Urinary bladder (tissue), 4 donors: ENCODE measurements around the gene ANTXR1. TPM values are rescaled to one million over a fixed set of nuclear protein-coding genes. Genes with fewer than 3 reads are reported as not detected.

Experiments
- DNase-seq: peaks from one replicate; pipeline ENCODE4 v3.0.0-alpha.2; 2015; ENCODE audit errors: extremely low spot score
- H3K27ac ChIP-seq: one replicate; pipeline ENCODE4 v1.5.1; 2013; ENCODE audit warnings: low read depth, mild to moderate bottlenecking, moderate library complexity
- H3K36me3 ChIP-seq: one replicate; pipeline ENCODE4 v1.6.1; 2013; ENCODE audit warnings: mild to moderate bottlenecking, moderate library complexity; ENCODE audit not compliant: insufficient read depth
- H3K4me1 ChIP-seq: one replicate; pipeline ENCODE4 v1.6.1; 2013; ENCODE audit warnings: mild to moderate bottlenecking, moderate library complexity; ENCODE audit not compliant: insufficient read depth
- H3K4me3 ChIP-seq: one replicate; pipeline ENCODE4 v1.5.1; 2013; ENCODE audit warnings: low read depth, low read length
- WGBS: extraction: QIAGEN DNeasy Blood & Tissue Kit; methylation state at CpG from one replicate; pipeline ENCODE4 v1.1.7; 2013; 5-methylcytosine and 5-hydroxymethylcytosine counted together
- polyA plus RNA-seq: library from polyadenylated mRNA; stranded (reverse); fragments of 200-250 nt; gene quantifications from one replicate; pipeline ENCODE4 v1.2.3, GENCODE V29; 2013
- total RNA-seq: library from RNA; depleted of rRNA; stranded (reverse); fragments of >200 nt; gene quantifications from one replicate; pipeline ENCODE4 v1.2.3, GENCODE V29; 2014
- donor health status: healthy with polysubstance abuse.
- donor health status: healthy.

ANTXR1 gene
- total and polyA plus RNA-seq, 2 donors: 53.0 to 138 TPM

DNA sequence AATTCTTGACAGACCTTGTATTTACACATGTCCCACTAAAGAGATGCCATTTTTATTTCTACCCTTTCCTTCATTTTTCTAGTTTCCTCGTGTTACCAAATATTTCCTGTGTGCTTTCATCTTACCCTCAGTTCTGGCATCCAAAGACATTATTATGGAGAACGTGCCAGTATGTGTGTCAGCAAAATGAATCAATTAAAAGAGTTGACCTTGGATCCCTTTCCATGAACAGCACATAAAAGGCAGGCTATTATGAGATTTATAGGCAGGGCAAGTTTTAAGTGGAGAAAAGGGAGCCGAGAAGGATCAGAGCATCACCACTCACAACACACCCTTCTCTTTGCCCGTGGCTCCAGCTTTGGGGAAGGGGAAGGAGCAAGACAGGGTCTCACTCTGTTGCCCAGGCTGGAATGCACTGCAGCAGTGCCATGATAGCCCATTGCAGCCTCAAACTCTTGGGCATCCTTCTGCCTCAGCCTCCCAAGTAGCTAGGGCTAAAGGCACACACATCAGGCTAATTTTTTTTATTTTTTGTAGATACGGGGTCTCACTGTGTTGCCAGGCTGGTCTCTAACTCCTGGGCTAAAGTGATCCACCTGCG is 224.2 kb downstream of the ANTXR1 start:
- Histone ChIP-seq H3K27ac (no peak overlapping the region), H3K4me1 (no peaks in the 10 kb centered on the region), H3K4me3 (no peak overlapping the region), H3K36me3 (no peaks in the 10 kb centered on the region)
- WGBS: 48% methylated on average over 6 of the region's 6 CpGs
- DNase-seq: no peak

DNA sequence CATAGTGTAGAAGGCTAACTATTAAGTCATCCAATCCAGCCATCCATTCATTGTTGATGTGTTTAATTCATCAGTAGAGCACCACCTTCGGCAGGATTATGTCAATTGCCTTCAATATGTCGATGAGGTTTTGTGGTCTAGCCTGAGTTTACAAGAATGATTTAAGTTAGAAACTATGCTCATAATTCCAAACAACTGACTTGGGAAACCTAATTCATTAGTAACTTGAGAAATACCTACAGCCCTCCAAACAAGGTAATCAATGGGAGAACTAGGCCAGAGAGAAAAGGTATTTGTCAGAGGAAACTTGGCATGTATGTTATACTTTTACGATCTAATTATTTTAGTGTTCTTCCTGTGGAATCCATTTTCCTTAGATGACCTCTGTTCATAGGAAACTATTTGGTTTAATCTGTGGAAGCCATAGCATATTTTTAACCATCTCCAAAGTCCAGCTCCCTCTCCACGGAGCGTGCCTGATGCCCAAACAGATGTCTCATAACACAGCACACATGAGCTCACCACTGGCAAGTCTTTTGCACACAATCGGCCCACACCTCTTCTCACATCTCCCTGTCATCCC is 225.6 kb downstream of the ANTXR1 start:
- DNase-seq: no peak
- Histone ChIP-seq H3K4me3 (no peak overlapping the region), H3K27ac (no peak overlapping the region), H3K4me1 (no peaks in the 10 kb centered on the region), H3K36me3 (no peaks in the 10 kb centered on the region)
- WGBS: 40% methylated on average over 6 of the region's 6 CpGs

DNA sequence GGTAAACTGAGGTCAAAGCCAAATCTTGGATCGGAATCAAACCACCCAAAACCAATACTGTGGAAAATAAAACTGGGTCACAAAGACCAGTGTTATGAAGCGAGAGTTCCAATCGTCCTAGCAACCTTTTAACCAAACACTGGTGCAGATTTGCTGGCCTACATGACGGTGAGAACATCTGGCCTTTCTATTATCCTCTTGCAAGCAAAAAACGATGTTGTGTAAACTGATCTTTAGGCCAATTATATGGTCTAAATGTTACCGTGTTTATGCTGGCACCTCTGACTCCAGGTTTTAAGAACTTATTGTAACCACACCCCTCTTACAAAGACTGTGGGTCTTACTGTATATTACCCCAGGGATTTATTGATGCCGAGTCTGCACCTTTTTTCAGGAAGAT is 228.1 kb downstream of the ANTXR1 start:
- Histone ChIP-seq H3K4me3 (no peak overlapping the region), H3K36me3 (no peaks in the 10 kb centered on the region), H3K27ac (no peak overlapping the region), H3K4me1 (no peaks in the 10 kb centered on the region)
- no peak for DNase-seq
- WGBS: 45% methylated on average over 7 of the region's 7 CpGs

DNA sequence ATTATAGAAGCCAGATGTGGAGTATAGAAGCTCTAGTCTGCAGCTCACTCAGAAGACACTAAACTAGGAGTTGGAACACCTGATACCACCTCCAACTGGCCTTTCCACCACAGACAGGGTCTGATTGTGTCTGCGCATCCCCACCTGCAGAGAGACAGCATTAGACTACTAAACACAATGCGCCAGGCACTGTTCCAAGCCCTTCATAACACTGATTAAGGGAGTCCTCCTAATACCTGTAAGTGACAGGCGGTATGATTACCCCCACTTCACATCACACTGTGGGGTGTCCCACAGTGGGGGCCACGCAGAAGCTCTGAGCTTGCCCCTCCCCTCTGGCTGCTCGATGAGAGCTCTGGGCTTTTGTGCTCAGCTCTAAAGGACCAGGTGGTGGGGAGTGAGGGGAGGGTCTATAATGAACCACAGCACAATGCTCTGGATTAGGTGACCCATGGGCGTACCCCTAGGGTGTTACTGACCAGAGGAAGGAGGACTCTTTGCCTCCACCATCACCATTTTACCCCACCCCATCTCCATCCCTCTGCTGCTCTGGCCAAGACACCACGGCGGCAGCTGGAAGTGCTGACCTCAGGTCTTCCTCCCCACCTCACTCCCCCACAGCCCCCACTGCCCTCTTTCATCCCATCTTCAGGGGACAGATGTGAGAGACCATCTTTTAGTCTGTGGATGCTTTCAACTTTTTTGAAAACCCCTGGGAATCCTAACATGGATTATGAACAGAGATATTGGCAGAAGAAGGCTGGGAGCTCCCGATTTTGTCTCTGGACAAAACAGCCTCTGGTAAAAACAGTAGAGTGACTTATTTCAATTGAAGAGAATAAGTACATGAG is 228.9 kb downstream of the ANTXR1 start:
- Histone ChIP-seq H3K4me1 (no peaks in the 10 kb centered on the region), H3K36me3 (no peaks in the 10 kb centered on the region), H3K4me3 (no peak overlapping the region), H3K27ac (peak overlapping the region; percentile 52)
- WGBS: 77% methylated on average over 9 of the region's 9 CpGs
- no peak for DNase-seq

DNA sequence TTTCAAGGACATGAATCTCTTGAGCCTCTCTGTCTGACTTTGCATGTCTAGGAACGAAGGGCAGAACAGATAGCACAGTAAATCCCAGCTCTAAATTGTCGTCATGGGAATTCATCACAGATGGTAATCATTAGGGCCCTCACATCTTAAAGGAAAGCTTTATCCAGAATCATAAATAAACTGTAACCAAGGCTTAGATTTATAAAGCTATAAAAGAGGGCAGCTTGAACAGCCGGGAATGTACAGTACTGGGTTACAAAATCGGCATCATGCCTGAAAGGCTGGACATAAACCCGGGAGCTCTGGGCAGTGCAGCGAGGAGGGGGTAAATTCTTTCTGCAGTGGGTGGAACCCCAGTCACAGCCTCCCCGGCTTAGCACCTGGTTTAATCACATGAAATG is 229.7 kb downstream of the ANTXR1 start:
- WGBS: 18% methylated on average over 7 of the region's 7 CpGs
- Histone ChIP-seq H3K27ac (no peak overlapping the region), H3K4me3 (no peak overlapping the region), H3K4me1 (no peaks in the 10 kb centered on the region), H3K36me3 (no peaks in the 10 kb centered on the region)
- peak; percentile 67 for DNase-seq

DNA sequence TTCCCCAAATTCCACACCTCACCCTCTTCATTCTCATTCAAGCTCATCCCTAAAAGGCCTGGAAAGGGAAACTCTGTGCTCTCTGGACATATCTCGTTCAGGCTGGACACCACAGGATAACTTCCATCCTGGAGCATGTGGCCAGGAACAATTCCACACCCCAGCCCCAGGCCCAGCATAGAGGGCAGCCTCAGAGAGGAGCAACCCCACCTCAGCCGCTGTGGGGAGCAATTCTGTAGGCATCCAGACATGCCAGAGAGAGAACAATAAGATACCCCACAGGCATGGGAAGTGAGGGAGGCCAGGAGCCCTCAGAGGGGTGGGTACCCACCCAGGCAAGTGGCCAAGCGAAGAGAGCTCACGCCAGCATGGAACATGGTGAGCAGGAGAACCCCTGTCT is 230.7 kb downstream of the ANTXR1 start:
- H3K4me1 ChIP-seq: no peaks in the 10 kb centered on the region
- WGBS: 90% methylated on average over 4 of the region's 4 CpGs
- no peak overlapping the region for H3K27ac ChIP-seq
- DNase-seq: no peak
- no peak overlapping the region for H3K4me3 ChIP-seq
- no peaks in the 10 kb centered on the region for H3K36me3 ChIP-seq

DNA sequence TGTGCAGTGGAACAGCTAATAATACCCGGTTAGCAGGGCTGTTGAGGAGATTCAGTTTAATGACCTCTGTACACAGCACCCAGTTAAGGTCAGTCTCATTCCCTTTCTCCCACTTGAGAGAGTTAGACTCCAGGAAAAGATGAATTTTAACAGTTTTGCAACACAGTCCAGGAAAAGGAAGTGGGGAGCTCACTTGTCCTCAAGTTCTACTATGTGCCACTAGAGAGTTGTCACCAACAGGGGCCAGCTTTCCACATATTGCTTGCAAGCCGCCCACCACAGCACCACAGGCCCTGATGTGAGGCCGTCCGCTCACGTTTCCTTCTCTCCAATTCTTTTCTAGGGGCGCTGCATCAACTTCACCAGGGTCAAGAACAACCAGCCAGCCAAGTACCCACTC is 231.9 kb downstream of the ANTXR1 start:
- 80% methylated on average over 6 of the region's 6 CpGs for WGBS

DNA sequence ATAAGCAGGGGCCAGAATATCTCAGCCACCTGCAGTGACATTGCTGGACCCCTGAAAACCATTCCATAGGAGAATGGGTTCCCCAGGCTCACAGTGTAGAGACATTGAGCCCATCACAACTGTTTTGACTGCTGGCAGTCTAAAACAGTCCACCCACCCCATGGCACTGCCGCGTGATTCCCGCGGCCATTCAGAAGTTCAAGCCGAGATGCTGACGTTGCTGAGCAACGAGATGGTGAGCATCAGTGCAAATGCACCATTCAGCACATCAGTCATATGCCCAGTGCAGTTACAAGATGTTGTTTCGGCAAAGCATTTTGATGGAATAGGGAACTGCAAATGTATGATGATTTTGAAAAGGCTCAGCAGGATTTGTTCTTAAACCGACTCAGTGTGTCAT is 234.6 kb downstream of the ANTXR1 start:
- 94% methylated on average over 9 of the region's 9 CpGs for WGBS
- no peak overlapping the region for H3K4me3 ChIP-seq
- no peaks in the 10 kb centered on the region for H3K36me3 ChIP-seq
- no peaks in the 10 kb centered on the region for H3K4me1 ChIP-seq
- no peak for DNase-seq
- H3K27ac ChIP-seq: no peak overlapping the region

More for the DNA sequence above, 231.9 kb downstream of the ANTXR1 start:
- Histone ChIP-seq H3K27ac (no peak overlapping the region), H3K4me3 (no peak overlapping the region), H3K4me1 (no peaks in the 10 kb centered on the region), H3K36me3 (no peaks in the 10 kb centered on the region)
- no peak for DNase-seq

DNA sequence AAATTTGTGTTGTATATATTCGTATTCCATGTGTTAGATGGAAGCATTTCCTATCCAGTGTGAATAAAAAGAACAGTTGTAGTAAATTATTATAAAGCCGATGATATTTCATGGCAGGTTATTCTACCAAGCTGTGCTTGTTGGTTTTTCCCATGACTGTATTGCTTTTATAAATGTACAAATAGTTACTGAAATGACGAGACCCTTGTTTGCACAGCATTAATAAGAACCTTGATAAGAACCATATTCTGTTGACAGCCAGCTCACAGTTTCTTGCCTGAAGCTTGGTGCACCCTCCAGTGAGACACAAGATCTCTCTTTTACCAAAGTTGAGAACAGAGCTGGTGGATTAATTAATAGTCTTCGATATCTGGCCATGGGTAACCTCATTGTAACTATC is 235.3 kb downstream of the ANTXR1 start:
- WGBS: 82% methylated on average over 4 of the region's 4 CpGs
- DNase-seq: no peak
- Histone ChIP-seq H3K4me3 (no peak overlapping the region), H3K36me3 (no peaks in the 10 kb centered on the region), H3K27ac (no peak overlapping the region), H3K4me1 (no peaks in the 10 kb centered on the region)

DNA sequence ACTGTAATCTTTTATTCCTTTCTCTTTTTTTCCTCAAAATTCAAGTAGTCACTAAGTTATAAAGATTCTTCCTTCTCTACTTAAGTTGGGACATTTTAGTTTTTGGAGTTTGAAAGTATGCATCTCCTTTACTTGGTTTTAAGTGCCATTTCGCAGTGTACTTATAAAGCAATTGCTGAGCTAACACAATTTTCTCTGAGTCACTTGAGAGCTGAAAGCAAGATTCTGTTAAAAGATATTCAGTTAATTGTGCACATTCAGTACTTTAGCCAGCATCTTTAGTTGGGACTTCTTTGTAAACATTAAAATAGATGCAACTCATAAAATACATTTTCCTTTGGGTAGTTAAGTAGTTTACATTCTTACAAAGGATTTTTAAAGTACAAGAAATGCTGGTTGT is 238.0 kb downstream of the ANTXR1 start:
- DNase-seq: no peak
- Histone ChIP-seq H3K27ac (no peak overlapping the region), H3K36me3 (no peaks in the 10 kb centered on the region), H3K4me1 (no peaks in the 10 kb centered on the region), H3K4me3 (no peak overlapping the region)
- WGBS: 40% methylated on average over 1 of the region's 1 CpG

DNA sequence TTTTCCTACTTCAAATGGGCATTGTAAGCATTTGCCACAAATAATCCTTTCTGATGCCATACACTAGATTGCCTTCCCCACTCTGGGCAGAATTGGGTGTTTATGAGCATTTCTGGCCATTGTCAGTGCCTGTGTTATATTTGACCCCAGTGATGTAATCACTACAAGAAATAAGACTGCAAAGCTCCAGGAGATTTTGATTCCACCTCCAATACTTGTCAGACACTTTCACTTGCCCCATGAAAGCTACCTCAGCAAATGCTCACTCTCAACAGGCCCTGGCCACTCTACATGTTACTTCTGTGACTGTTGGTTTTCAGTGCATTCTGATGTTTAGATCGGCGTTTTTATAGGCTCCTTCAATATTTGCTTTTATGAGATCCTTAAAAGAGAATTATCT is 239.0 kb downstream of the ANTXR1 start:
- Histone ChIP-seq H3K4me3 (no peak overlapping the region), H3K36me3 (no peaks in the 10 kb centered on the region), H3K4me1 (no peaks in the 10 kb centered on the region), H3K27ac (no peak overlapping the region)
- 43% methylated on average over 2 of the region's 2 CpGs for WGBS
- DNase-seq: no peak

DNA sequence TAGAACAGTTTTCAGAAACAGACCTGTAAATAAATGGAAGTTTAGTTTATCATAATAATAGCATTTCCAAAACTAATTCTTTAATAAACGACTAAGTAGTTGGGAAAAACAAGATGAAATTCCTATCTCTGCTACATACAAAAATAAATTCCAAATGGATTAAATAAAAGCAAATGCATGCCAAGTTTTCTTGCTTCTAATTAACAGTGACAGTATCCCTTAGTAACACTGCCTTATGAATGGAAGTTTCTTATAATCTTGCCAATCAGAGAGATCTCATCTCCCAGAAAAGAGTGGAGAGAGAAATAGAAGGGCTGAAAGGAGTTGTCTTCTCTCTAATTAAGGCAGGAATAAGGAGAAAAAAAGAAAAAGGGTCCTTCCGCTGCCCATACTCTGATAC is 240.1 kb downstream of the ANTXR1 start:
- DNase-seq: no peak
- H3K4me3 ChIP-seq: no peak overlapping the region
- 51% methylated on average over 2 of the region's 2 CpGs for WGBS
- peak overlapping the region; percentile 38 for H3K27ac ChIP-seq
- no peaks in the 10 kb centered on the region for H3K4me1 ChIP-seq
- H3K36me3 ChIP-seq: no peaks in the 10 kb centered on the region

DNA sequence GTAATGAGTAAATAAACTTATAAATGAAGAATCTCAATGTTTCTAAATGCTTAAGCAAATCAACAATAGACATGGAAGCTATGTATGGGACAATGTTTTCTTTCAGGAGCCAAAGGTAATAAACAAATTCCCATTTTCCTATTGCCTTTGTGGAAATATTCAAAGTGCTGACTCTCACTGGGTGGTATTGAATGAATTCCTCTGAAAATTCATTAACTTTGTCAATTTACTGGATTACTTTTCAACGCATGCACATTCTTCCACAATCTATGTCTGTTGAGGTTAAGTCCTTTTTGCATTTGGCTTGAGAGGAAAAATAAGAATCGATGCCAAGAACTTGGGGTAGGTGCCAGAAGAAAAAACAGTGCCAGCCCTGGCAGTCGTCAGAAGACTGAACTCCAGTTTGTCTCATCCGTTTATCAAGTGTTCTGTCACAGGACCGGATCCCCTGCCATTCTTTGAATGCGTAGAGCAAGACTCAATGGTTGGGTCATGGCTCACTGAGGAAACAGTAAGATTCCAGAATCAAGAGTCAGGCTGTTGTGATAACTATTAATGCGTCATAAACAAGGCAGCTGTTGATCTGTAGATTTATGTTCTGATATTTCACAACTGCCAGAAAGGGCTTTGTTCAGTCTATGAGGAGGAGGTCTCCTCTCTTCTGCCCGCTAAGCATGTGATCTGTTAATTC is 240.8 kb downstream of the ANTXR1 start:
- WGBS: 20% methylated on average over 8 of the region's 8 CpGs
- Histone ChIP-seq H3K27ac (peak overlapping the region; percentile 61), H3K4me1 (no peaks in the 10 kb centered on the region), H3K4me3 (no peak overlapping the region), H3K36me3 (no peaks in the 10 kb centered on the region)
- no peak for DNase-seq

DNA sequence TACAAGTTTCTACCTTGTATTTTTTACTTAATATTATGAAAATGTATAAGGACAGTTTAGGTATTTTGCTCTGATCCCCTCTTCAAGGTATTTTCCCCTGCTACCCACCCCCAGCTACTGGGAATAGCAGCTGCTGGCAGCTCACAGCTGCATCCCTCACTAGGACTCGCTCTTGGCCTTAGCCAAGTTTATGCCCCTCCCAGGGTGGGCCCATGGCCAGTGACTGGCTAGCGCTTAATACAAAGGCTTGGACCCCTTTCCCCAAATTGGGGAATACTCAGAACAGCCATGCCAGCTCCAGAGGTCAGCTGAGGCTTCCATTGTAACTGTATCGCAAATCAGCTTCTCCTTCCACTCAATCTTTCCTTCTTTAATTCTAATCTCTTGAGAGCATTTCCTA is 242.8 kb downstream of the ANTXR1 start:
- DNase-seq: no peak
- WGBS: 68% methylated on average over 3 of the region's 3 CpGs
- no peaks in the 10 kb centered on the region for H3K4me1 ChIP-seq
- no peak overlapping the region for H3K27ac ChIP-seq
- H3K4me3 ChIP-seq: no peak overlapping the region
- no peaks in the 10 kb centered on the region for H3K36me3 ChIP-seq
